COLO668 (cell line): ENCODE measurements around the gene CAV2.

ENCODE experiments used
- DNase-seq: peaks from one replicate; lab custom pipeline; 2025; ENCODE audit not compliant: unreplicated experiment; lab: John Stamatoyannopoulos, UW

Gene CAV2

GRCh38 chr7:116522247-116522646 lies 22.7 kb downstream of the CAV2 start:
- no peak for DNase-seq

- DNase-seq: no peak
Observed at GRCh38 chr7:116524221-116524608, 24.7 kb downstream of the CAV2 start.

- peak; percentile 66 for DNase-seq
Observed at GRCh38 chr7:116524609-116525297, 25.2 kb downstream of the CAV2 start, which contains the start of gene CAV1. CAV1 (plus strand) TSS chr7:116525036; CDS start chr7:116525063, 27 bp downstream.

GRCh38 chr7:116525298-116525912 lies 25.9 kb downstream of the CAV2 start:
- DNase-seq: peak; percentile 52

GRCh38 chr7:116525913-116526861 lies 26.6 kb downstream of the CAV2 start:
- peak; percentile 86 for DNase-seq

- no peak for DNase-seq
Observed at GRCh38 chr7:116526897-116527296, 27.4 kb downstream of the CAV2 start.

GRCh38 chr7:116527521-116527920 lies 28.0 kb downstream of the CAV2 start:
- DNase-seq: no peak

GRCh38 chr7:116528008-116528789 lies 28.7 kb downstream of the CAV2 start:
- no peak for DNase-seq

- no peak for DNase-seq
Observed at GRCh38 chr7:116529250-116529649, 29.7 kb downstream of the CAV2 start.

GRCh38 chr7:116530107-116530820 lies 30.7 kb downstream of the CAV2 start:
- no peak for DNase-seq

GRCh38 chr7:116532102-116532688 lies 32.7 kb downstream of the CAV2 start:
- no peak for DNase-seq

GRCh38 chr7:116534790-116535189 lies 35.3 kb downstream of the CAV2 start:
- DNase-seq: no peak

- no peak for DNase-seq
Observed at GRCh38 chr7:116535416-116535815, 35.9 kb downstream of the CAV2 start.

GRCh38 chr7:116538138-116538537 lies 38.6 kb downstream of the CAV2 start:
- DNase-seq: no peak

- no peak for DNase-seq
Observed at GRCh38 chr7:116539879-116540278, 40.3 kb downstream of the CAV2 start.

GRCh38 chr7:116540743-116541142 lies 41.2 kb downstream of the CAV2 start:
- no peak for DNase-seq

- DNase-seq: no peak
Observed at GRCh38 chr7:116541951-116542350, 42.4 kb downstream of the CAV2 start.

- no peak for DNase-seq
Observed at GRCh38 chr7:116542618-116543017, 43.1 kb downstream of the CAV2 start.

- DNase-seq: no peak
Observed at GRCh38 chr7:116543664-116544063, 44.1 kb downstream of the CAV2 start.

- DNase-seq: no peak
Observed at GRCh38 chr7:116544487-116544886, 44.9 kb downstream of the CAV2 start.
